Neural cell (in vitro differentiated cells): ENCODE measurements around the gene SLC4A8. TPM values are rescaled to one million over a fixed set of nuclear protein-coding genes. Genes with fewer than 3 reads are reported as not detected.

Source experiments
- H2AFZ ChIP-seq: fragments of 200-600, 300-800 bp; sonication (generic), shearing (Covaris generic); 2 replicates; pipeline ENCODE4 v1.6.0; 2014; ENCODE audit warnings: low read depth, mild to moderate bottlenecking, antibody characterized with exemption, low read length, moderate library complexity
- H3F3A ChIP-seq: fragments of 200-600 bp; shearing (Covaris generic); 2 replicates; pipeline ENCODE4 v1.6.1; 2016; ENCODE audit warnings: mild to moderate bottlenecking, moderate library complexity, mixed read lengths, antibody characterized with exemption, low read length; ENCODE audit not compliant: insufficient read depth, poor library complexity, severe bottlenecking
- H3K27ac ChIP-seq: fragments of 200-600, 300-800 bp; sonication (generic), shearing (Covaris generic); 2 replicates; pipeline ENCODE4 v1.5.1; 2014; ENCODE audit warnings: mild to moderate bottlenecking, low read length, moderate library complexity
- H3K27me3 ChIP-seq: fragments of 300-800, 200-600 bp; sonication (generic), shearing (Covaris generic); 2 replicates; pipeline ENCODE4 v1.6.0; 2014; ENCODE audit warnings: mild to moderate bottlenecking, low read depth, low read length, moderate library complexity; ENCODE audit not compliant: insufficient read depth
- H3K36me3 ChIP-seq: fragments of 300-800, 200-600 bp; sonication (generic), shearing (Covaris generic); 2 replicates; pipeline ENCODE4 v1.5.1; 2014; ENCODE audit warnings: mild to moderate bottlenecking, antibody characterized with exemption, low read length, moderate library complexity; ENCODE audit not compliant: insufficient read depth
- H3K4me2 ChIP-seq: fragments of 300-800, 200-600 bp; sonication (generic), shearing (Covaris generic); 2 replicates; pipeline ENCODE4 v1.6.0; 2014; ENCODE audit warnings: mild to moderate bottlenecking, low read length
- H3K4me3 ChIP-seq: fragments of 300-800, 200-600 bp; sonication (generic), shearing (Covaris generic); 2 replicates; pipeline ENCODE4 v1.5.1; 2014; ENCODE audit warnings: mild to moderate bottlenecking, low read length, moderate library complexity
- H3K79me2 ChIP-seq: fragments of 200-600 bp; shearing (Covaris generic); replicated peaks from 2 replicates; pipeline ENCODE4 v1.6.0; 2014; ENCODE audit warnings: mild to moderate bottlenecking, low read length, moderate library complexity; ENCODE audit not compliant: insufficient read depth
- H3K9ac ChIP-seq: fragments of 300-800, 200-600 bp; sonication (generic), shearing (Covaris generic); 2 replicates; pipeline ENCODE4 v1.6.1; 2016; ENCODE audit warnings: mild to moderate bottlenecking, low read length, mixed read lengths
- H3K9me2 ChIP-seq: fragments of 200-600 bp; shearing (Covaris generic); 2 replicates; pipeline ENCODE4 v1.6.1; 2016; ENCODE audit warnings: mild to moderate bottlenecking, low read length, mixed read lengths; ENCODE audit not compliant: insufficient read depth
- H3K9me3 ChIP-seq: fragments of 200-600, 300-800 bp; sonication (generic), shearing (Covaris generic); 2 replicates; pipeline ENCODE4 v1.6.1; 2016; ENCODE audit warnings: mild to moderate bottlenecking, mixed run types, low read length, moderate library complexity, mixed read lengths
- H4K20me1 ChIP-seq: fragments of 200-600 bp; shearing (Covaris generic); 2 replicates; pipeline ENCODE4 v1.6.1; 2016; ENCODE audit warnings: mild to moderate bottlenecking, mixed run types; ENCODE audit not compliant: insufficient read depth
- EP300 ChIP-seq: fragments of 450-650 bp; conservative IDR thresholded peaks from 2 replicates; pipeline ENCODE4 v1.6.1; 2014; ENCODE audit warnings: antibody characterized with exemption, mild to moderate bottlenecking, moderate library complexity; ENCODE audit not compliant: poor library complexity, severe bottlenecking
- EZH2 ChIP-seq: fragments of 200-600, 300-800 bp; shearing (Covaris generic), sonication (generic); IDR thresholded peaks from 2 replicates; pipeline ENCODE4 v1.6.1; 2014; ENCODE audit warnings: antibody characterized with exemption, low read length, borderline replicate concordance, mild to moderate bottlenecking; ENCODE audit not compliant: insufficient read depth, poor library complexity, severe bottlenecking
- MXI1 ChIP-seq: fragments of 450-650 bp; conservative IDR thresholded peaks from 2 replicates; pipeline ENCODE4 v1.6.1; 2014; ENCODE audit warnings: antibody characterized with exemption, mild to moderate bottlenecking; ENCODE audit not compliant: poor library complexity, severe bottlenecking
- POLR2AphosphoS5 ChIP-seq: IDR thresholded peaks from 2 replicates; pipeline ENCODE4 v1.6.1; 2012
- RAD21 ChIP-seq: fragments of 450-650 bp; conservative IDR thresholded peaks from 2 replicates; pipeline ENCODE4 v1.6.1; 2014; ENCODE audit warnings: antibody characterized with exemption, mild to moderate bottlenecking, moderate library complexity
- SMC3 ChIP-seq: fragments of 450-650 bp; conservative IDR thresholded peaks from 2 replicates; pipeline ENCODE4 v1.6.1; 2014; ENCODE audit warnings: antibody characterized with exemption, mild to moderate bottlenecking, moderate library complexity; ENCODE audit not compliant: poor library complexity
- TAF1 ChIP-seq: IDR thresholded peaks from 2 replicates; pipeline ENCODE4 v1.6.1; 2012; ENCODE audit warnings: low read depth
- polyA plus RNA-seq: library from polyadenylated mRNA; depleted of rRNA; stranded (reverse); fragments of >200 nt; gene quantifications from 2 replicates; pipeline ENCODE4 v1.2.3, GENCODE V29; 2014
- TF ChIP-seq, protein P1 (sequence below): fragments of 450-650 bp; IDR thresholded peaks from 2 replicates; pipeline ENCODE4 v1.5.1; 2014; ENCODE audit warnings: antibody characterized with exemption, mild to moderate bottlenecking, moderate library complexity; ENCODE audit not compliant: poor library complexity, severe bottlenecking
- TF ChIP-seq, protein P2 (sequence below): IDR thresholded peaks from 2 replicates; pipeline ENCODE4 v1.6.1; 2012; ENCODE audit warnings: borderline replicate concordance

SLC4A8 gene
- polyA plus RNA-seq, 1 donor from 2014 or later = 37.8 TPM

DNA sequence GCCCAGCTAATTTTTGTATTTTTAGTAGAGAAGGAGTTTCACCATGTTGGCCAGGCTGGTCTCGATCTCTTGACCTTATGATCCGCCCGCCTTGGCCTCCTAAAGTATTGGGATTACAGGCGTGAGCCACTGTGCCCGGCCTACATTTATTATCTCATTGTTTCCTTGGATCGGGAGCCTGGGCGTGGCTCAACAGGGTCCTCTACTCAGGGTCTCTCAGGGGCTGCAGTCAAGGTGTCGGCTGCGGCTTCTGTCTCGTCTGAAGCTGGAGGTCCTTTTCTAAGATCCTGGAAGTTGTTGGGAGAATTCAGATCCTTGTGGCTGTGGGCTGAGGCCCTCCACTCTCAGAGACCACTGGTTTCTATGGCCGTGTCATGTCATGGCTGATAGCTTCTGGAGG is 100.9 kb downstream of the SLC4A8 start:
- no peak overlapping the region for H3K27ac ChIP-seq
- no peak overlapping the region for H3K9ac ChIP-seq
- H4K20me1 ChIP-seq = no peaks in the 10 kb centered on the region
- no peaks in the 10 kb centered on the region for H3K79me2 ChIP-seq
- TF ChIP-seq EP300 (no peak), MXI1 (no peak), TAF1 (no peak)
- no peak overlapping the region for H3K4me2 ChIP-seq
- no peaks in the 10 kb centered on the region for H3K27me3 ChIP-seq
- no peaks in the 10 kb centered on the region for H3K9me2 ChIP-seq
- H3K9me3 ChIP-seq = no peaks in the 10 kb centered on the region
- H3K36me3 ChIP-seq = no peaks in the 10 kb centered on the region
- H3F3A ChIP-seq = no peaks in the 10 kb centered on the region
- no peak overlapping the region for H3K4me3 ChIP-seq
- no peak overlapping the region for H2AFZ ChIP-seq

DNA sequence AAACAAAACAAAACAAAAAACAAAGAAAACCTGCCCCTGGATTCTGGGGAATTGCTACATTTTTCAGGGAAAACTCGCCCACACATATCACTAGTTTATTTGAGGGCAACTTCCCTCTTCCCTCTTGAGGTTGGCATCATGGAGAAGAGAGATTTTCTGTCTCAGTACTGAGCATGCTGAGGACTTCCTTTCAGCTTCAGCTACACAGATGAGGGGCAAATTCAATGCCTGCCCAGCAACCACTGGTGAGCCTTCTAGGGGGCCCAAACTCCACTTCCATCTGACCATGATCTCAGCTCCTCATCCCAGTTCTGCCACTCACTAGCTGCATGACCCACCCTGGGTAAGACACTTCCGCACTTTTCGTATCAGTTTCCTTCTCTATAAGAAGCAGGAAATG is 103.3 kb downstream of the SLC4A8 start:
- no peaks in the 10 kb centered on the region for H3K9me2 ChIP-seq
- no peak for TF ChIP-seq POLR2AphosphoS5
- no peak for TF ChIP-seq EP300
- TF ChIP-seq, protein P1, sequence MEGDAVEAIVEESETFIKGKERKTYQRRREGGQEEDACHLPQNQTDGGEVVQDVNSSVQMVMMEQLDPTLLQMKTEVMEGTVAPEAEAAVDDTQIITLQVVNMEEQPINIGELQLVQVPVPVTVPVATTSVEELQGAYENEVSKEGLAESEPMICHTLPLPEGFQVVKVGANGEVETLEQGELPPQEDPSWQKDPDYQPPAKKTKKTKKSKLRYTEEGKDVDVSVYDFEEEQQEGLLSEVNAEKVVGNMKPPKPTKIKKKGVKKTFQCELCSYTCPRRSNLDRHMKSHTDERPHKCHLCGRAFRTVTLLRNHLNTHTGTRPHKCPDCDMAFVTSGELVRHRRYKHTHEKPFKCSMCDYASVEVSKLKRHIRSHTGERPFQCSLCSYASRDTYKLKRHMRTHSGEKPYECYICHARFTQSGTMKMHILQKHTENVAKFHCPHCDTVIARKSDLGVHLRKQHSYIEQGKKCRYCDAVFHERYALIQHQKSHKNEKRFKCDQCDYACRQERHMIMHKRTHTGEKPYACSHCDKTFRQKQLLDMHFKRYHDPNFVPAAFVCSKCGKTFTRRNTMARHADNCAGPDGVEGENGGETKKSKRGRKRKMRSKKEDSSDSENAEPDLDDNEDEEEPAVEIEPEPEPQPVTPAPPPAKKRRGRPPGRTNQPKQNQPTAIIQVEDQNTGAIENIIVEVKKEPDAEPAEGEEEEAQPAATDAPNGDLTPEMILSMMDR = no peak
- TF ChIP-seq, protein P2, sequence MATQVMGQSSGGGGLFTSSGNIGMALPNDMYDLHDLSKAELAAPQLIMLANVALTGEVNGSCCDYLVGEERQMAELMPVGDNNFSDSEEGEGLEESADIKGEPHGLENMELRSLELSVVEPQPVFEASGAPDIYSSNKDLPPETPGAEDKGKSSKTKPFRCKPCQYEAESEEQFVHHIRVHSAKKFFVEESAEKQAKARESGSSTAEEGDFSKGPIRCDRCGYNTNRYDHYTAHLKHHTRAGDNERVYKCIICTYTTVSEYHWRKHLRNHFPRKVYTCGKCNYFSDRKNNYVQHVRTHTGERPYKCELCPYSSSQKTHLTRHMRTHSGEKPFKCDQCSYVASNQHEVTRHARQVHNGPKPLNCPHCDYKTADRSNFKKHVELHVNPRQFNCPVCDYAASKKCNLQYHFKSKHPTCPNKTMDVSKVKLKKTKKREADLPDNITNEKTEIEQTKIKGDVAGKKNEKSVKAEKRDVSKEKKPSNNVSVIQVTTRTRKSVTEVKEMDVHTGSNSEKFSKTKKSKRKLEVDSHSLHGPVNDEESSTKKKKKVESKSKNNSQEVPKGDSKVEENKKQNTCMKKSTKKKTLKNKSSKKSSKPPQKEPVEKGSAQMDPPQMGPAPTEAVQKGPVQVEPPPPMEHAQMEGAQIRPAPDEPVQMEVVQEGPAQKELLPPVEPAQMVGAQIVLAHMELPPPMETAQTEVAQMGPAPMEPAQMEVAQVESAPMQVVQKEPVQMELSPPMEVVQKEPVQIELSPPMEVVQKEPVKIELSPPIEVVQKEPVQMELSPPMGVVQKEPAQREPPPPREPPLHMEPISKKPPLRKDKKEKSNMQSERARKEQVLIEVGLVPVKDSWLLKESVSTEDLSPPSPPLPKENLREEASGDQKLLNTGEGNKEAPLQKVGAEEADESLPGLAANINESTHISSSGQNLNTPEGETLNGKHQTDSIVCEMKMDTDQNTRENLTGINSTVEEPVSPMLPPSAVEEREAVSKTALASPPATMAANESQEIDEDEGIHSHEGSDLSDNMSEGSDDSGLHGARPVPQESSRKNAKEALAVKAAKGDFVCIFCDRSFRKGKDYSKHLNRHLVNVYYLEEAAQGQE = no peak
- TF ChIP-seq MXI1 = no peak
- no peak for TF ChIP-seq RAD21
- TF ChIP-seq EZH2 = no peak
- H2AFZ ChIP-seq = no peak overlapping the region
- H3F3A ChIP-seq = no peaks in the 10 kb centered on the region
- H3K9ac ChIP-seq = no peak overlapping the region
- no peaks in the 10 kb centered on the region for H3K9me3 ChIP-seq
- no peaks in the 10 kb centered on the region for H3K79me2 ChIP-seq
- no peaks in the 10 kb centered on the region for H3K36me3 ChIP-seq
- no peaks in the 10 kb centered on the region for H4K20me1 ChIP-seq
- no peak overlapping the region for H3K27ac ChIP-seq
- H3K4me3 ChIP-seq = no peak overlapping the region
- H3K4me2 ChIP-seq = no peak overlapping the region
- no peaks in the 10 kb centered on the region for H3K27me3 ChIP-seq

DNA sequence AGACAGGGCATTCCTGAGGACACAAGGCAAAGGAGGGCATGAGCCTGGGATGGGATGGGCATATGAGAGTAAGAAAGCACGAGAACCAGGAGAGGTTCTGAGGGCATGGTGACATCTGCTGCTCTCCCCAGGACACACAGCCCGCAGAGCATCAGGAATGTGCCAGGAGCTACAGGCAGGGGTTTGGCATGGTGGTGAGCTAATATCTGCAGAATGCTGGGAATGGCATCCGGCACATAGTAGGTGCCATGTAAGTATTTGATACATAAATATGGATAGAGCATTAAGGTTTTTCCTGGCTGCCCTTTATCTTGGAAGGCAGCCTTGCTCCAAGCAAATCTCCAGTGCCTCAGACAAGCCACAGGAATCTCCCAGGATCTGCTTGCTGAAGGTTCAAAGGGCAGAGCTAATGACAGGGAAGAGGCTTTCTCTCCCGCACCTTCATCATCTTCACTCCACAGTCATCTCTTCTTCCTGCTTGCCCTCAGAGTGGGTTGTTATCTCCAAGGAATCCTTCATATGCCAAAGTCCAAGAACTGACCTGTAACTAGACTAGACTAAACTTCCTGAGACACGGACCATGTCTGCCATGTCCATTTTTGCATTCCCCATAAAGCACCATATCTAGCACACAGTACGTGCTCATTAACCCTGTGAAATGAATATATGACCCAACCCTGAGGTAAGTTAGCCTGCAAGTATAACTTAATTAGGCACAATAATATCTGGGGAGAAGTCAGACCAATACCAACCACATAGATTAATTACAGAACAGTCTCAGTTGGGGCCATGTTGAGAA is 104.4 kb downstream of the SLC4A8 start:
- no peaks in the 10 kb centered on the region for H4K20me1 ChIP-seq
- H3F3A ChIP-seq = no peaks in the 10 kb centered on the region
- H2AFZ ChIP-seq = no peak overlapping the region

More for the DNA sequence above, 104.4 kb downstream of the SLC4A8 start:
- no peaks in the 10 kb centered on the region for H3K9me3 ChIP-seq
- no peaks in the 10 kb centered on the region for H3K9me2 ChIP-seq
- no peaks in the 10 kb centered on the region for H3K36me3 ChIP-seq
- no peak overlapping the region for H3K4me3 ChIP-seq
- H3K9ac ChIP-seq = no peak overlapping the region
- H3K27me3 ChIP-seq = no peaks in the 10 kb centered on the region
- no peaks in the 10 kb centered on the region for H3K79me2 ChIP-seq
- H3K27ac ChIP-seq = no peak overlapping the region
- no peak overlapping the region for H3K4me2 ChIP-seq
- TF ChIP-seq, protein P2 = no peak
- TF ChIP-seq RAD21 (no peak), EP300 (no peak), MXI1 (no peak), TAF1 (no peak), POLR2AphosphoS5 (no peak), SMC3 (no peak), EZH2 (no peak)
- TF ChIP-seq, protein P1 = no peak
